Vagina (tissue), 2 donors: ENCODE data around the gene RAB11FIP4. TPM values are rescaled to one million over a fixed set of nuclear protein-coding genes. Genes with fewer than 3 reads are reported as not detected.

Experiments used
- DNase-seq, 2 donors: peaks; one replicate each; pipeline ENCODE4 v3.0.0-alpha.2; 2017; ENCODE audit errors: extremely low spot score in 2 of 2
- H3K27ac ChIP-seq: fragments of 200-600 bp; sonication (generic); one replicate; pipeline ENCODE4 v1.5.1; 2019
- H3K27me3 ChIP-seq: fragments of 200-600 bp; sonication (generic); one replicate; pipeline ENCODE4 v1.5.1; 2019
- H3K36me3 ChIP-seq, 2 donors: fragments of 200-600 bp; sonication (generic); one replicate each; pipeline ENCODE4 v1.5.1; 2017 to 2019
- H3K4me1 ChIP-seq: fragments of 200-600 bp; sonication (generic); one replicate; pipeline ENCODE4 v1.5.1; 2019
- H3K4me3 ChIP-seq, 2 donors: fragments of 200-600 bp; sonication (generic); 1 replicate in 1 of 2; 2 replicates in 1 of 2; pipeline ENCODE4 v1.5.1; 2016 to 2019
- H3K9me3 ChIP-seq: fragments of 200-600 bp; sonication (generic); one replicate; pipeline ENCODE4 v1.5.1; 2019
- POLR2A ChIP-seq, 2 donors: fragments of 450-650 bp; IDR thresholded peaks; one replicate each; pipeline ENCODE4 v1.6.1; 2017; ENCODE audit warnings: antibody characterized with exemption in 2 of 2, mild to moderate bottlenecking in 2 of 2, moderate library complexity in 2 of 2
- POLR2AphosphoS5 ChIP-seq, 2 donors: sonication (generic); formaldehyde crosslinking; IDR thresholded peaks; one replicate each; pipeline ENCODE4 v1.9.0; 2017; ENCODE audit warnings: antibody characterized with exemption in 2 of 2, mild to moderate bottlenecking in 2 of 2, low read depth in 1 of 2; ENCODE audit not compliant: insufficient read depth in 1 of 2
- intact Hi-C: fragments of 100-400 bp; cut with DNase I; formaldehyde crosslinking; loops from one replicate; pipeline ENCODE4 v1.15.1; 2023
- total RNA-seq: library from RNA; depleted of rRNA; stranded (reverse); fragments of >200 nt; gene quantifications from one replicate; pipeline ENCODE4 v1.2.3, GENCODE V29; 2016
- TF ChIP-seq, protein P1 (sequence below), 3 experiments: fragments of 450-650 bp in 2 of 3; fragments of 200-600 bp in 1 of 3; sonication (generic) in 1 of 3; IDR thresholded peaks; one replicate each; pipeline ENCODE4 v1.5.1; 2017 to 2019; ENCODE audit warnings: antibody characterized with exemption in 3 of 3, mild to moderate bottlenecking in 2 of 3, moderate library complexity in 2 of 3

RAB11FIP4 gene
- total RNA-seq, 1 donor from 2014 or later, result 11.0 TPM

- DNase-seq, result no peak
- no peak overlapping the region for H3K4me3 ChIP-seq
- intact Hi-C loops, result no loop called here
- no peaks in the 10 kb centered on the region for H3K4me1 ChIP-seq
- H3K27me3 ChIP-seq, result no peaks in the 10 kb centered on the region
- no peak overlapping the region for H3K27ac ChIP-seq
- no peaks in the 10 kb centered on the region for H3K9me3 ChIP-seq
- no peak for TF ChIP-seq POLR2AphosphoS5 (IDR thresholded peaks at IDR 0.05; ENCODE audit: insufficient read depth in 1 of 2, low read depth in 1 of 2)
- TF ChIP-seq, protein P1, sequence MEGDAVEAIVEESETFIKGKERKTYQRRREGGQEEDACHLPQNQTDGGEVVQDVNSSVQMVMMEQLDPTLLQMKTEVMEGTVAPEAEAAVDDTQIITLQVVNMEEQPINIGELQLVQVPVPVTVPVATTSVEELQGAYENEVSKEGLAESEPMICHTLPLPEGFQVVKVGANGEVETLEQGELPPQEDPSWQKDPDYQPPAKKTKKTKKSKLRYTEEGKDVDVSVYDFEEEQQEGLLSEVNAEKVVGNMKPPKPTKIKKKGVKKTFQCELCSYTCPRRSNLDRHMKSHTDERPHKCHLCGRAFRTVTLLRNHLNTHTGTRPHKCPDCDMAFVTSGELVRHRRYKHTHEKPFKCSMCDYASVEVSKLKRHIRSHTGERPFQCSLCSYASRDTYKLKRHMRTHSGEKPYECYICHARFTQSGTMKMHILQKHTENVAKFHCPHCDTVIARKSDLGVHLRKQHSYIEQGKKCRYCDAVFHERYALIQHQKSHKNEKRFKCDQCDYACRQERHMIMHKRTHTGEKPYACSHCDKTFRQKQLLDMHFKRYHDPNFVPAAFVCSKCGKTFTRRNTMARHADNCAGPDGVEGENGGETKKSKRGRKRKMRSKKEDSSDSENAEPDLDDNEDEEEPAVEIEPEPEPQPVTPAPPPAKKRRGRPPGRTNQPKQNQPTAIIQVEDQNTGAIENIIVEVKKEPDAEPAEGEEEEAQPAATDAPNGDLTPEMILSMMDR (IDR thresholded peaks at IDR 0.05), result no peak
- TF ChIP-seq POLR2A (IDR thresholded peaks at IDR 0.05), result no peak
- no peaks in the 10 kb centered on the region for H3K36me3 ChIP-seq
Measured at GRCh38 chr17:31472137-31472536, 80.7 kb downstream of the RAB11FIP4 start.

GRCh38 chr17:31475378-31476162, 84.1 kb downstream of the RAB11FIP4 start:
- TF ChIP-seq POLR2A (IDR thresholded peaks at IDR 0.05) (no peak), POLR2AphosphoS5 (IDR thresholded peaks at IDR 0.05; ENCODE audit: insufficient read depth in 1 of 2, low read depth in 1 of 2) (no peak)
- TF ChIP-seq, protein P1 (IDR thresholded peaks at IDR 0.05), result no peak
- Histone ChIP-seq H3K27me3 (no peaks in the 10 kb centered on the region), H3K4me1 (no peaks in the 10 kb centered on the region), H3K9me3 (no peaks in the 10 kb centered on the region), H3K27ac (no peak overlapping the region), H3K4me3 (no peak overlapping the region), H3K36me3 (no peaks in the 10 kb centered on the region)
- intact Hi-C loops, result no loop called here
- DNase-seq, result no peak

DNA sequence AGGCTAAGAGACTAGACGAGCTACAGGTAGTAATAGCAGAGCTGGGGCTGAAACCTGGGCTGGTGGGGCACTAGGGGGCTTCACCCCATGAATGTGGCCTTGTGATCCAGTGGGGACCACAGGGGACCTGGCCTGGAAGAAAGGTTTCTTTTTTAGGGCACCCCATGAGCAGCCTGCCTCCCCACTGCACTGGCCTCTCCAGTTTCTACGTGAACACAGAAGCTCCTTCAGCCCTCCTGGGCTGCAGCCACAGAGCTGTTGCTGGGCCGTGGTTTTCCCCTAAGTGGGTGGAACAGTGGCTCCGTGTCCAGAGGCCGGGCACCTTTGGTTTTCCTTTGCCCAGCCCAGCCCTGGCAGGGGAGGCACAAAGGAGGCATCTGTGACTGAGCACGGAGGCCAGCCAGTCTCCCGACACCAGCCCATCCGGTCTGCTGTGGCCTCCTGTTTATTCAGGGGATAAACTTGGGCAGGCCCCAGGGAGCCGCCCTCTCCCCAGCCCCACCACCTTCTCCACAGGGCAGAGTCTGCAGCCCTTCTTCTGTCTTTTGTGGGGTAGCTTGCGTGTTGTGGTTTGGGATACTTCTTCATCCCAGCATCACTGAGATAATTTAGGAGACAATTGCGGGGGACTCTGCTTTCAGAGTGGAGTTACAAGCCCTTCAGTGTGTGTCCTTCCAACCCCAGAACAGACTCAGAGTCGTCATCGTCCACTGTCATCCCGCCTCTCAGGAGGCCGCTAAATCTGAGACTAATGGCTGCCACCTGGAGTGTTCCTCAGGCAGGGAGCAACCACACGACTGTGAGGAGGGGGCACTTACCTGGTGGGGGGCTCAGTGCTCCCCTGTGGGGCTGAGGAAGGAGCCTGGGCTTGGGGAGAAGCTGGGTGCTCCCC, 85.3 kb downstream of the RAB11FIP4 start:
- DNase-seq, result no peak
- Histone ChIP-seq H3K27me3 (no peaks in the 10 kb centered on the region), H3K9me3 (no peaks in the 10 kb centered on the region), H3K4me3 (no peak overlapping the region), H3K27ac (no peak overlapping the region), H3K36me3 (no peaks in the 10 kb centered on the region), H3K4me1 (no peaks in the 10 kb centered on the region)
- intact Hi-C loops, result no loop called here
- TF ChIP-seq POLR2A (IDR thresholded peaks at IDR 0.05) (no peak), POLR2AphosphoS5 (IDR thresholded peaks at IDR 0.05; ENCODE audit: insufficient read depth in 1 of 2, low read depth in 1 of 2) (no peak)
- TF ChIP-seq, protein P1 (IDR thresholded peaks at IDR 0.05), result no peak

GRCh38 chr17:31477417-31478055, 86.1 kb downstream of the RAB11FIP4 start:
- Histone ChIP-seq H3K4me1 (no peaks in the 10 kb centered on the region), H3K9me3 (no peaks in the 10 kb centered on the region), H3K4me3 (no peak overlapping the region), H3K36me3 (no peaks in the 10 kb centered on the region), H3K27ac (no peak overlapping the region), H3K27me3 (no peaks in the 10 kb centered on the region)
- intact Hi-C loops, result no loop called here
- TF ChIP-seq, protein P1 (IDR thresholded peaks at IDR 0.05), result no peak
- no peak for TF ChIP-seq POLR2A (IDR thresholded peaks at IDR 0.05)
- no peak for TF ChIP-seq POLR2AphosphoS5 (IDR thresholded peaks at IDR 0.05; ENCODE audit: insufficient read depth in 1 of 2, low read depth in 1 of 2)
- no peak for DNase-seq
